ENCODE data around the gene PSAT1. TPM values are rescaled to one million over a fixed set of nuclear protein-coding genes. Genes with fewer than 3 reads are reported as not detected.

The PSAT1 gene
- total RNA-seq, 1 experiment from 2014 or later = 45.6 TPM

DNA sequence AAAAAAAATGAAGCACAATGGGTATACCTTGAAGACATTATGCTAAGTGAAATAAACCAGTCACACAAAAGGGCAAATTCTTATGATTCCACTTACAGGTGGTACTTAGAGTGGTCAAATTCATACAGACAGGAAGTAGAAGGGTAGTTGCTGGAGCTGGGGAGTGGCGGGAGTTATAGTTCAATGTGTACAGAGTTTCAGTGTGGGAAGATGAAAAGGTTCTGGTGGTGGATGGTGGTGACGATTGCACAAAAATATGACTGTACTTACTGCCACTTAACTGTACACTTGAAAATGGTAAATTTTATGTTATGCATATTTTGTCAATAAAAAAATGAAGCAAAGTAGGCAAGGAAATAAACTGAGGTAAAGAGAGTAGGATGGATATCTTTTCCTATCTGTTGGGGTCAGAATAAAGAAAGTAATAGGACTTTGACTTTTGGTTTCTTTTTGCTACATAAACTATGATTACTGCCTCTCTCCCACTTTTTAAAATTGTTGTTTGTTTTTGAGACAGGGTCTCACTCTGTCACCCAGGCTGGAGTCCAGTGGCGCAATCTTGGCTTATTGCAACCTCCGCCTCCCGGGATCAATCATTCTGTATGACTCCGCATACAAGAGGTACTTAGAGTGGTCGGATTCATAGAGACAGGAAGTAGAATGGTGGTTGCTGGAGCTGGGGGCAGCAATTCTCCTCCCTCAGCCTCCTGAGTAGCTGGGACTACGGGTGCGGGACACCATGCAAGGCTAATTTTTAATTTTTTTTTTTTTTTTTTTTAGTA, 4.0 kb upstream of the PSAT1 start:
- intact Hi-C loops (cut with micrococcal nuclease) = no loop called here
- Histone ChIP-seq H3F3A (ENCODE audit: low read length, unreplicated experiment) (no peaks in the 10 kb centered on the region), H3K9me2 (replicated peaks; ENCODE audit: low read length) (no peaks in the 10 kb centered on the region), H3K27ac (ENCODE audit: low read length) (no peak overlapping the region), H3K27me3 (ENCODE audit: low read length) (no peaks in the 10 kb centered on the region), H3K4me1 (ENCODE audit: insufficient read depth, low read length) (peaks cover 7% of the 10 kb centered on the region), H3K4me2 (ENCODE audit: low read length) (no peak overlapping the region), H4K20me1 (ENCODE audit: low read length) (no peaks in the 10 kb centered on the region), H3K36me3 (ENCODE audit: low read depth, low read length) (no peaks in the 10 kb centered on the region), H2AFZ (ENCODE audit: low read length) (no peak overlapping the region), H3K4me3 (ENCODE audit: low read length) (no peak overlapping the region), H3K9me3 (ENCODE audit: low read length) (no peaks in the 10 kb centered on the region), H3K79me2 (ENCODE audit: low read length) (peaks cover 9% of the 10 kb centered on the region), H3K9ac (ENCODE audit: low read length) (no peak overlapping the region)
- ATAC-seq (no peak), DNase-seq (no peak)
- no TSS peak for BruUV-seq (replicated peaks)
- TF ChIP-seq EZH2 (IDR thresholded peaks at IDR 0.05; ENCODE audit: low read length, unreplicated experiment) (no peak), EZH2phosphoT487 (IDR thresholded peaks at IDR 0.05; ENCODE audit: borderline replicate concordance, low read length) (no peak)
- TF ChIP-seq, protein P1, sequence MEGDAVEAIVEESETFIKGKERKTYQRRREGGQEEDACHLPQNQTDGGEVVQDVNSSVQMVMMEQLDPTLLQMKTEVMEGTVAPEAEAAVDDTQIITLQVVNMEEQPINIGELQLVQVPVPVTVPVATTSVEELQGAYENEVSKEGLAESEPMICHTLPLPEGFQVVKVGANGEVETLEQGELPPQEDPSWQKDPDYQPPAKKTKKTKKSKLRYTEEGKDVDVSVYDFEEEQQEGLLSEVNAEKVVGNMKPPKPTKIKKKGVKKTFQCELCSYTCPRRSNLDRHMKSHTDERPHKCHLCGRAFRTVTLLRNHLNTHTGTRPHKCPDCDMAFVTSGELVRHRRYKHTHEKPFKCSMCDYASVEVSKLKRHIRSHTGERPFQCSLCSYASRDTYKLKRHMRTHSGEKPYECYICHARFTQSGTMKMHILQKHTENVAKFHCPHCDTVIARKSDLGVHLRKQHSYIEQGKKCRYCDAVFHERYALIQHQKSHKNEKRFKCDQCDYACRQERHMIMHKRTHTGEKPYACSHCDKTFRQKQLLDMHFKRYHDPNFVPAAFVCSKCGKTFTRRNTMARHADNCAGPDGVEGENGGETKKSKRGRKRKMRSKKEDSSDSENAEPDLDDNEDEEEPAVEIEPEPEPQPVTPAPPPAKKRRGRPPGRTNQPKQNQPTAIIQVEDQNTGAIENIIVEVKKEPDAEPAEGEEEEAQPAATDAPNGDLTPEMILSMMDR (conservative IDR thresholded peaks at IDR 0.05; ENCODE audit: low read depth, low read length) = no peak
- CTCF ChIA-PET = no interaction called here
- POLR2A ChIA-PET (ENCODE audit: unreplicated experiment) = no interaction called here

DNA sequence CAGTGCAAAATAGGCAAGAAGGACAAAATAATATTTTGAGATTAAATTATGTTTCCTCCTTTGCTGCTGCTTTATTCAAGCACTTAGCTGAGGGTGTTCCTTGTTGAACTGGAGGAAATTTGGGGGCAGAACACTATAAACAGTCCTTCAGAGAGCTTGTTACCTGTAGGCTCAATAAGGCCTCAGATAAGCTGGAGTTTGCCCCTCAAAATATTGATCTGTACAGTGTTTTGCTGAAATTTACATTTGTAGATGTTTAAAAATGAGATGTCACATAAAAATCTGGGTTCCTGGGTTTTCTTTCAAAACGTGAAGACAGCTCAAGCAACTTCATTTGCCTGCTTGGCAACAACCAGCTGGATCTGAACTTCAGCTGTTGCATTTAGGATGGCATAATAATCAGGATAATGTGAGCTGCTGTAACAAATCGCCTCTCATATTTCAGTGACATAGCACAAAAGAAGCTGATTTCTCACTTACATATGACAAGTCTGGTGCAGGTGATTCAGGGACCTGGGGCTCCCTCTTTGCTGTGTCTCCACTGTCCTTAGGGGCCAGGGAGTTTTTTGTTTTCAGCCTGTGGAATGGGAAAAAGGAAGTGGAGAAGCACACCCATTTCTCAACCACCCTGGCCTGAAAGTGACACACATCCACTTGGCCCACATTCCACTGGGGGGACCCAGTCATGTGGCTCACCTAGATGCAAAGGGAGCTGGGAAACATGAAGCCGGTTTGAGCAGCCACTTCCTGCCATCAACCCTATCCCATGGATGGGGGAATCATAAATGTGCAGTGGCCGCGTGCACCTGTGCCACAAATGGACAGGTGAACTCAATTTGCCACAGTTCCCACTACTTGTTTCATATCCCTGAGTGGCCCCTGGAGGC, 2.4 kb upstream of the PSAT1 start:
- no peak for TF ChIP-seq EZH2 (IDR thresholded peaks at IDR 0.05; ENCODE audit: low read length, unreplicated experiment)
- TF ChIP-seq, protein P1 (conservative IDR thresholded peaks at IDR 0.05; ENCODE audit: low read depth, low read length) = no peak
- TF ChIP-seq EZH2phosphoT487 (IDR thresholded peaks at IDR 0.05; ENCODE audit: borderline replicate concordance, low read length) = no peak
- H3K79me2 ChIP-seq (ENCODE audit: low read length) = peaks cover 24% of the 10 kb centered on the region
- no peaks in the 10 kb centered on the region for H3K9me3 ChIP-seq (ENCODE audit: low read length)
- intact Hi-C loops (cut with micrococcal nuclease) = no loop called here
- H3K4me3 ChIP-seq (ENCODE audit: low read length) = no peak overlapping the region
- H3K27ac ChIP-seq (ENCODE audit: low read length) = no peak overlapping the region
- ChIA-PET CTCF (no interaction called here), POLR2A (ENCODE audit: unreplicated experiment) (no interaction called here)
- H3K27me3 ChIP-seq (ENCODE audit: low read length) = no peaks in the 10 kb centered on the region
- no peaks in the 10 kb centered on the region for H3F3A ChIP-seq (ENCODE audit: low read length, unreplicated experiment)
- no peak overlapping the region for H3K9ac ChIP-seq (ENCODE audit: low read length)
- no peaks in the 10 kb centered on the region for H3K9me2 ChIP-seq (replicated peaks; ENCODE audit: low read length)
- H2AFZ ChIP-seq (ENCODE audit: low read length) = no peak overlapping the region
- peaks cover 10% of the 10 kb centered on the region for H3K4me1 ChIP-seq (ENCODE audit: insufficient read depth, low read length)
- H3K4me2 ChIP-seq (ENCODE audit: low read length) = no peak overlapping the region
- no peaks in the 10 kb centered on the region for H3K36me3 ChIP-seq (ENCODE audit: low read depth, low read length)
- no peak for DNase-seq
- no peak for ATAC-seq
- BruUV-seq (replicated peaks) = no TSS peak
- H4K20me1 ChIP-seq (ENCODE audit: low read length) = no peaks in the 10 kb centered on the region; the same call in 1 of the 2 replicates
